ENCODE results near the gene SPRYD3. TPM values are rescaled to one million over a fixed set of nuclear protein-coding genes. Genes with fewer than 3 reads are reported as not detected.

SPRYD3 gene
- total RNA-seq, 1 donor from 2014 or later, result 32.3 TPM

GRCh38 chr12:53061404-53062010 is 17.7 kb downstream of the SPRYD3 start:
- peaks cover 3% of the 10 kb centered on the region for H3K36me3 ChIP-seq (ENCODE audit: control insufficient read depth, insufficient read depth, low read length)
- H3K4me3 ChIP-seq (ENCODE audit: low read depth, low read length), result no peak overlapping the region
- no peak for DNase-seq (ENCODE audit: low read depth)
- peak; percentile 28 for TF ChIP-seq CTCF (IDR thresholded peaks at IDR 0.05; ENCODE audit: insufficient read depth, low read length, poor library complexity, severe bottlenecking)
- no peaks in the 10 kb centered on the region for H3K27me3 ChIP-seq (ENCODE audit: control insufficient read depth, insufficient read depth, low read length)

- no peaks in the 10 kb centered on the region for H3K27me3 ChIP-seq (ENCODE audit: control insufficient read depth, insufficient read depth, low read length)
- peaks cover 3% of the 10 kb centered on the region for H3K36me3 ChIP-seq (ENCODE audit: control insufficient read depth, insufficient read depth, low read length)
- TF ChIP-seq CTCF (IDR thresholded peaks at IDR 0.05; ENCODE audit: insufficient read depth, low read length, poor library complexity, severe bottlenecking), result no peak
- H3K4me3 ChIP-seq (ENCODE audit: low read depth, low read length), result no peak overlapping the region
- DNase-seq (ENCODE audit: low read depth), result no peak
These were observed 18.4 kb downstream of the SPRYD3 start for GRCh38 chr12:53060721-53061276.

- no peak for DNase-seq (ENCODE audit: low read depth)
- no peak for TF ChIP-seq CTCF (IDR thresholded peaks at IDR 0.05; ENCODE audit: insufficient read depth, low read length, poor library complexity, severe bottlenecking)
- Histone ChIP-seq H3K4me3 (ENCODE audit: low read depth, low read length) (no peak overlapping the region), H3K27me3 (ENCODE audit: control insufficient read depth, insufficient read depth, low read length) (no peaks in the 10 kb centered on the region), H3K36me3 (ENCODE audit: control insufficient read depth, insufficient read depth, low read length) (no peaks in the 10 kb centered on the region)
These were observed 19.0 kb downstream of the SPRYD3 start for GRCh38 chr12:53060064-53060720.

- no peak overlapping the region for H3K4me3 ChIP-seq (ENCODE audit: low read depth, low read length)
- no peaks in the 10 kb centered on the region for H3K36me3 ChIP-seq (ENCODE audit: control insufficient read depth, insufficient read depth, low read length)
- no peak for TF ChIP-seq CTCF (IDR thresholded peaks at IDR 0.05; ENCODE audit: insufficient read depth, low read length, poor library complexity, severe bottlenecking)
- DNase-seq (ENCODE audit: low read depth), result no peak
- no peaks in the 10 kb centered on the region for H3K27me3 ChIP-seq (ENCODE audit: control insufficient read depth, insufficient read depth, low read length)
These were observed 19.6 kb downstream of the SPRYD3 start for GRCh38 chr12:53059434-53060063.

GRCh38 chr12:53058674-53059433 is 20.3 kb downstream of the SPRYD3 start:
- H3K4me3 ChIP-seq (ENCODE audit: low read depth, low read length), result no peak overlapping the region
- no peak for DNase-seq (ENCODE audit: low read depth)
- no peak for TF ChIP-seq CTCF (IDR thresholded peaks at IDR 0.05; ENCODE audit: insufficient read depth, low read length, poor library complexity, severe bottlenecking)
- no peaks in the 10 kb centered on the region for H3K27me3 ChIP-seq (ENCODE audit: control insufficient read depth, insufficient read depth, low read length)
- no peaks in the 10 kb centered on the region for H3K36me3 ChIP-seq (ENCODE audit: control insufficient read depth, insufficient read depth, low read length)

Measured in kidney epithelial cell (primary cell).